Measurements from ENCODE around the gene LZTFL1. TPM values are rescaled to one million over a fixed set of nuclear protein-coding genes. Genes with fewer than 3 reads are reported as not detected.

The LZTFL1 gene
- total RNA-seq, 1 donor from 2014 or later = 8.9 TPM

GRCh38 chr3:45775571-45776300, 66.2 kb downstream of the LZTFL1 start:
- intact Hi-C loops (cut with DNase I) = no loop called here
- DNase-seq (ENCODE audit: missing footprints) (no peak), ATAC-seq (no peak)

GRCh38 chr3:45774581-45775521, 67.1 kb downstream of the LZTFL1 start:
- ATAC-seq (no peak), DNase-seq (ENCODE audit: missing footprints) (no peak)
- intact Hi-C loops (cut with DNase I) = no loop called here

- ATAC-seq = no peak
- intact Hi-C loops (cut with DNase I) = no loop called here
- no peak for DNase-seq (ENCODE audit: missing footprints)
Observed at GRCh38 chr3:45773714-45774449, 68.0 kb downstream of the LZTFL1 start.

Other genes starting within 250 kb of the LZTFL1 start
- gene LIMD1, start 247.4 kb downstream of the LZTFL1 start, total RNA-seq = 34.1 TPM
- gene SACM1L, start 152.7 kb downstream of the LZTFL1 start, total RNA-seq = 26.3 TPM
- not detected for gene SLC6A20, start 45.6 kb downstream of the LZTFL1 start, total RNA-seq
- gene CCR9, start 44.4 kb upstream of the LZTFL1 start, total RNA-seq = not detected
- 0.19 TPM for gene CXCR6, start 101.3 kb upstream of the LZTFL1 start, total RNA-seq
- gene FYCO1, start 153.7 kb upstream of the LZTFL1 start, total RNA-seq = 107 TPM
- gene XCR1, start 185.4 kb upstream of the LZTFL1 start, total RNA-seq = not detected

Measured in Right ventricle myocardium inferior (tissue), 1 donor.